Natural killer cell (primary cell): ENCODE data around the gene SRCAP. TPM values are rescaled to one million over a fixed set of nuclear protein-coding genes. Genes with fewer than 3 reads are reported as not detected.
A peak's percentile ranks its signal among the peaks of the same experiment; 100 is the strongest.

Experiments
- ATAC-seq, 3 donors: fragments of 150-1000 bp in 2 of 3; fragments of 200-7000 bp in 1 of 3; cut with Tn5 transposase; 1 replicate in 1 of 3; 2 replicates in 2 of 3; pipeline ENCODE4 v1.10.0; 2021; ENCODE audit warnings: mild to moderate bottlenecking in 2 of 3, moderate library complexity in 2 of 3
- DNase-seq, 2 donors: peaks; one replicate each; pipeline versions ENCODE4 v3.0.0 to v3.0.0-alpha.2; 2013 to 2021; ENCODE audit warnings: mixed read lengths in 1 of 2
- H3K27ac ChIP-seq: one replicate; pipeline ENCODE4 v1.5.1; 2013; ENCODE audit warnings: mild to moderate bottlenecking, low read length
- H3K27me3 ChIP-seq: one replicate; pipeline ENCODE4 v1.6.1; 2013; ENCODE audit warnings: low read length; ENCODE audit not compliant: control insufficient read depth, insufficient read depth
- H3K36me3 ChIP-seq: one replicate; pipeline ENCODE4 v1.6.1; 2013; ENCODE audit warnings: low read length; ENCODE audit not compliant: control insufficient read depth, insufficient read depth
- H3K4me1 ChIP-seq: one replicate; pipeline ENCODE4 v1.6.1; 2013; ENCODE audit warnings: low read length; ENCODE audit not compliant: control insufficient read depth, insufficient read depth
- H3K4me3 ChIP-seq: one replicate; pipeline ENCODE4 v1.5.1; 2013; ENCODE audit warnings: low read length
- H3K9me3 ChIP-seq: one replicate; pipeline ENCODE4 v1.6.1; 2013; ENCODE audit warnings: low read length; ENCODE audit not compliant: control insufficient read depth, insufficient read depth
- H3K27ac Mint-ChIP-seq, 2 donors: one replicate each; pipeline ENCODE4 v1.8.0; 2022; ENCODE audit warnings: mild to moderate bottlenecking in 2 of 2, mixed read lengths in 2 of 2, moderate library complexity in 1 of 2
- H3K27me3 Mint-ChIP-seq, 2 donors: one replicate each; pipeline ENCODE4 v1.8.0; 2022; ENCODE audit warnings: low read depth in 2 of 2, mixed read lengths in 2 of 2
- H3K36me3 Mint-ChIP-seq: one replicate; pipeline ENCODE4 v1.8.0; 2022; ENCODE audit warnings: mixed read lengths
- H3K4me1 Mint-ChIP-seq, 2 donors: one replicate each; pipeline ENCODE4 v1.8.0; 2022; ENCODE audit warnings: mixed read lengths in 2 of 2
- H3K4me3 Mint-ChIP-seq: one replicate; pipeline ENCODE4 v1.8.0; 2022; ENCODE audit warnings: mild to moderate bottlenecking, moderate library complexity, mixed read lengths
- H3K9me3 Mint-ChIP-seq, 2 donors: one replicate each; pipeline ENCODE4 v1.8.0; 2022; ENCODE audit warnings: mixed read lengths in 2 of 2
- WGBS: methylation state at CpG from one replicate; pipeline ENCODE4 v1.1.7; 2013; ENCODE audit warnings: missing lambda C conversion rate; ENCODE audit not compliant: insufficient coverage; 5-methylcytosine and 5-hydroxymethylcytosine counted together
- intact Hi-C: fragments of 100-400 bp; cut with micrococcal nuclease; formaldehyde crosslinking; loops from one replicate; pipeline ENCODE4 v1.14.2; 2022
- total RNA-seq, 4 donors: library from RNA; stranded (reverse); fragments of 120-200 nt in 1 of 4; gene quantifications; one replicate each; pipeline versions ENCODE4 v1.2.3 to v1.2.4, GENCODE V29; 2013 to 2022
- TF ChIP-seq, protein P1 (sequence below): fragments of 200-600 bp; IDR thresholded peaks from one replicate; pipeline ENCODE4 v1.8.0; 2022; ENCODE audit warnings: antibody characterized with exemption

Gene SRCAP
- total RNA-seq, 3 donors from 2014 or later (not counting 1 experiment from before 2014, with no cell fraction given), result 78.8 to 99.0 (median 89.3) TPM

DNA sequence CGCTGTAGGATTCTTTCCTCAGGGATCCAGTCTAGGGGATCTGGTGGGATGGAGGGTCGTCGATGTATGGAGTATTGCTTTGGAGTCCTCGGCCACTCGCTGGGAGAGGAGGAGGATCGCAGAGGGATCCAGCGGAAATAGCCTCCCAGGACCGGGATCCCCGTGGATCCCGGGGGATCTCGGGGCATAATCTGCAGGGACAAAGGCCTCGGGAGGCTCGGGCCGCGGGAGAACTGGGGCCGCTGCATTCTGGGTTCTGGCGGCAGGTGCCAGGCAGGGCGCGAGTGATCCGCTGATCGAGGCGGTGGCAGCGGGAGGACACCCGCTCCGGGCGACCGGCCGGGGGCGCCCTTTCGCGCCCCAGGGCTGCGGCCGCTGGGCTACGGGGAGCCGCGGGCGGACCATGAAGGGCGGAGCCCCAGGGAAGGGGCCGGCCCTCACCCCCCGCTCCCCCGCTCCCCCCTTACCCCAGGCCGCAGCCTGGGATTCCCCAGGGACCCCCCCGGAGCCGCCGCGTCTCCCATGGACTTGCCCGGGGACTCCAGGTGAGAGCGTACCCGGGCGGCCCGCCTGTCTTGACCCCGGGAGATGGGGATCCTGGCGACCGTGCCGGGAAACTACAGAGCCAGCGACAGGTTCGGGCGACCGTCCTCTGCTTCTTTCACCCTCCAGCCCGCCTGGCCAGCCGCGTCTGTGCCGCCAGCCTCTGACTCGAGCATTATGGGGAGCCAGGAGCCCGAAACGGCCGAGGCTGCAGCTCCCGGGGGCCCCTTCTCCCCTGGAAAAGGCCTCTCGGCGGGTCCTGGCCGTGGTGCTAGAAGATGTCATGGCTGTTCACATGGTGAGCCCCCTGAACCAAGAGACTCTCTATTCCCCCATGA, 47.6 kb upstream of the SRCAP start:
- intact Hi-C loops, result loop anchor here (2.0 to 5.0 kb wide), 2 partner anchors 179 to 1829 kb away; partner anchors contain the start of genes ATXN2L and ITGAL
- Histone ChIP-seq H3K27me3 (no peaks in the 10 kb centered on the region), H3K27ac (peak overlapping the region; percentile 96), H3K4me3 (peak overlapping the region; percentile 94), H3K4me1 (peaks cover 31% of the 10 kb centered on the region), H3K36me3 (peaks cover 38% of the 10 kb centered on the region), H3K9me3 (no peaks in the 10 kb centered on the region)
- H3K27ac Mint-ChIP-seq, result peak overlapping the region; percentile 95 to 100
- WGBS, result 1% methylated on average over 68 of the region's 71 CpGs
- no peaks in the 10 kb centered on the region for H3K9me3 Mint-ChIP-seq
- TF ChIP-seq, protein P1, sequence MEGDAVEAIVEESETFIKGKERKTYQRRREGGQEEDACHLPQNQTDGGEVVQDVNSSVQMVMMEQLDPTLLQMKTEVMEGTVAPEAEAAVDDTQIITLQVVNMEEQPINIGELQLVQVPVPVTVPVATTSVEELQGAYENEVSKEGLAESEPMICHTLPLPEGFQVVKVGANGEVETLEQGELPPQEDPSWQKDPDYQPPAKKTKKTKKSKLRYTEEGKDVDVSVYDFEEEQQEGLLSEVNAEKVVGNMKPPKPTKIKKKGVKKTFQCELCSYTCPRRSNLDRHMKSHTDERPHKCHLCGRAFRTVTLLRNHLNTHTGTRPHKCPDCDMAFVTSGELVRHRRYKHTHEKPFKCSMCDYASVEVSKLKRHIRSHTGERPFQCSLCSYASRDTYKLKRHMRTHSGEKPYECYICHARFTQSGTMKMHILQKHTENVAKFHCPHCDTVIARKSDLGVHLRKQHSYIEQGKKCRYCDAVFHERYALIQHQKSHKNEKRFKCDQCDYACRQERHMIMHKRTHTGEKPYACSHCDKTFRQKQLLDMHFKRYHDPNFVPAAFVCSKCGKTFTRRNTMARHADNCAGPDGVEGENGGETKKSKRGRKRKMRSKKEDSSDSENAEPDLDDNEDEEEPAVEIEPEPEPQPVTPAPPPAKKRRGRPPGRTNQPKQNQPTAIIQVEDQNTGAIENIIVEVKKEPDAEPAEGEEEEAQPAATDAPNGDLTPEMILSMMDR, result peak; percentile 85
- H3K27me3 Mint-ChIP-seq, result no peaks in the 10 kb centered on the region
- ATAC-seq, result peak; percentile 60 to 77 (median 63)
- H3K4me1 Mint-ChIP-seq, result peaks cover 31 to 37% of the 10 kb centered on the region in 2 donors
- DNase-seq, result peak; percentile 69 to 90
- H3K4me3 Mint-ChIP-seq, result peak overlapping the region; percentile 100
- no peaks in the 10 kb centered on the region for H3K36me3 Mint-ChIP-seq

DNA sequence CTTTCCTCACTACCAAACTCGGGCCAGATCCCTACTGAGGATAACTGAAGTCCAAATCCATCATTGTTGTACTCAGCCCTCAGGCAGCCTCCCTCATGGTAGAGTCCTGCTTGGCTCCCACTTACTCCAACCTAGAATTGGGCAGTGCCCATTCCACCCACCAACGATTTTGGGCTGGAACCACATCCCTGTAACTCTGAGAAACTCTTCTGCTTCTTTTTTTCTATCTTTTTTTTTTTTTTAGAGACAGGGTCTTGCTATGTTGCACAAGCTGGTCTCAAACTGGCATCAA, 47.0 kb upstream of the SRCAP start:
- H3K36me3 ChIP-seq, result peaks cover 44% of the 10 kb centered on the region
- DNase-seq (no peak), ATAC-seq (no peak)
- no peaks in the 10 kb centered on the region for H3K9me3 ChIP-seq
- H3K27ac Mint-ChIP-seq, result peak overlapping the region; percentile 95 to 100
- H3K9me3 Mint-ChIP-seq, result no peaks in the 10 kb centered on the region
- no peaks in the 10 kb centered on the region for H3K27me3 ChIP-seq
- TF ChIP-seq, protein P1, result no peak
- peak overlapping the region; percentile 82 for H3K27ac ChIP-seq
- WGBS, result 21% methylated on average over 2 of the region's 2 CpGs
- H3K4me3 Mint-ChIP-seq, result peak overlapping the region; percentile 100
- peaks cover 35% of the 10 kb centered on the region for H3K4me1 ChIP-seq
- no peaks in the 10 kb centered on the region for H3K27me3 Mint-ChIP-seq
- H3K36me3 Mint-ChIP-seq, result no peaks in the 10 kb centered on the region
- peak overlapping the region; percentile 36 for H3K4me3 ChIP-seq
- peaks cover 32 to 37% of the 10 kb centered on the region in 2 donors for H3K4me1 Mint-ChIP-seq
- intact Hi-C loops, result loop anchor here (5.0 kb wide), 1 partner anchor 1830 kb away; the partner anchor contains the start of gene ATXN2L

DNA sequence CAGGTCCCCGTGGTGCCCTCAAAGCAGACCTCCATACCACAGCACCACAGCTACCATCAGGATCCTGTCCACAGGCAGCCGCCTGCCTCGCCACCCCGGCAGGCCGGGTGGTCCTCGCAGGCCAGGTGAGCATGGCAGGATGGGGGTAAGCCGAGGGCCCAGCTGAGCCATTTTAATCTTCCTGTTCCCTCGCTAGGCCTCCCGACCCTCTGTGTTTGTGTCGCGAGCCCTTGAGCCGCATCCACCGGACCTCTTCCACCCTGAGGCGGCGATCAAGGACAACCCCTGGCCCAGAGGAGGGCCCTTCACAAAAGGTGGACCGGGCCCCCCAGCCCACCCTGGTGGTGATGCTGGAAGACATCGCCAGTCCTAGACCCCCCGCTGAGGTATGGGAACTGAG, 46.3 kb upstream of the SRCAP start:
- intact Hi-C loops, result loop anchor here (5.0 kb wide), 1 partner anchor 1830 kb away; the partner anchor contains the start of gene ATXN2L
- ATAC-seq (no peak), DNase-seq (no peak)
- H3K27ac Mint-ChIP-seq, result peak overlapping the region; percentile 95 to 100
- no peaks in the 10 kb centered on the region for H3K27me3 ChIP-seq
- 95% methylated on average over 18 of the region's 18 CpGs for WGBS
- H3K4me3 Mint-ChIP-seq, result peak overlapping the region; percentile 100
- no peak overlapping the region for H3K27ac ChIP-seq
- TF ChIP-seq, protein P1, result no peak
- peaks cover 42% of the 10 kb centered on the region for H3K4me1 ChIP-seq
- H3K4me3 ChIP-seq, result no peak overlapping the region
- no peaks in the 10 kb centered on the region for H3K27me3 Mint-ChIP-seq
- no peaks in the 10 kb centered on the region for H3K9me3 ChIP-seq
- peaks cover 36 to 45% of the 10 kb centered on the region in 2 donors for H3K4me1 Mint-ChIP-seq
- H3K36me3 ChIP-seq, result peaks cover 44% of the 10 kb centered on the region
- H3K36me3 Mint-ChIP-seq, result no peaks in the 10 kb centered on the region
- no peaks in the 10 kb centered on the region for H3K9me3 Mint-ChIP-seq
